CD4-positive, alpha-beta T cell treated with Interleukin-1 beta for 1 hour (primary cell): ENCODE results near the gene UPK1A.

Experiments used
- DNase-seq, 2 donors: peaks; one replicate each; pipeline ENCODE4 v3.0.0-alpha.2; 2020 to 2022

Gene UPK1A

GRCh38 chr19:35666251-35666913 is at the start of gene UPK1A:
UPK1A (plus strand) TSS chr19:35666517; CDS start chr19:35666813, 296 bp downstream.
- no peak for DNase-seq

GRCh38 chr19:35618857-35619256 is 47.5 kb upstream of the UPK1A start:
- no peak for DNase-seq

GRCh38 chr19:35619290-35619923 is 46.9 kb upstream of the UPK1A start:
- no peak for DNase-seq

GRCh38 chr19:35620001-35620400 is 46.3 kb upstream of the UPK1A start:
- DNase-seq: no peak

GRCh38 chr19:35621708-35622107 is 44.6 kb upstream of the UPK1A start:
- no peak for DNase-seq

- no peak for DNase-seq
Measured at GRCh38 chr19:35622750-35623149, 43.6 kb upstream of the UPK1A start.

GRCh38 chr19:35623327-35624010 is 42.8 kb upstream of the UPK1A start:
- DNase-seq: no peak

GRCh38 chr19:35628264-35628564 is 38.1 kb upstream of the UPK1A start:
- no peak for DNase-seq

GRCh38 chr19:35628565-35629331 is 37.6 kb upstream of the UPK1A start, which contains the start of gene RBM42:
RBM42 (plus strand) TSS chr19:35629036; CDS start chr19:35629154, 118 bp downstream.
- peak; percentile 97 to 99 for DNase-seq

GRCh38 chr19:35629332-35629633 is 37.0 kb upstream of the UPK1A start:
- no peak for DNase-seq

GRCh38 chr19:35633727-35634440 is 32.4 kb upstream of the UPK1A start:
- no peak for DNase-seq

- DNase-seq: no peak
Measured at GRCh38 chr19:35636651-35637050, 29.7 kb upstream of the UPK1A start.

GRCh38 chr19:35637165-35637564 is 29.2 kb upstream of the UPK1A start:
- DNase-seq: no peak

GRCh38 chr19:35639321-35639639 is 27.0 kb upstream of the UPK1A start:
- DNase-seq: no peak

GRCh38 chr19:35639863-35640262 is 26.5 kb upstream of the UPK1A start:
- DNase-seq: no peak

- peak; percentile 59 to 62 for DNase-seq
Measured at GRCh38 chr19:35641515-35642151, 24.7 kb upstream of the UPK1A start, which contains the start of gene ETV2. ETV2 (plus strand) TSS chr19:35641745; CDS start chr19:35642461, 716 bp downstream.

- DNase-seq: no peak
Measured at GRCh38 chr19:35642312-35642711, 24.0 kb upstream of the UPK1A start.

GRCh38 chr19:35642798-35643254 is 23.5 kb upstream of the UPK1A start:
- no peak for DNase-seq

- DNase-seq: peak; percentile 82 to 86
Measured at GRCh38 chr19:35643255-35644205, 22.8 kb upstream of the UPK1A start.

GRCh38 chr19:35644206-35644986 is 21.9 kb upstream of the UPK1A start:
- peak; percentile 97 to 98 for DNase-seq
